Activated naive CD8-positive, alpha-beta T cell treated with anti-CD3 and anti-CD28 coated beads, Interleukin-2, amount 10 ng/mL, durations not matched to agents 7 days and 5 days (primary cell): Measurements from ENCODE around the gene ZFYVE16. TPM values are rescaled to one million over a fixed set of nuclear protein-coding genes. Genes with fewer than 3 reads are reported as not detected.
"Not testable (repeated sequence)": the region's sequence is repeated elsewhere in the genome, so short reads cannot be mapped to it uniquely, and the experiment has no call there.

Experiments used
- ATAC-seq: fragments of 150-1000 bp; cut with Tn5 transposase; one replicate; pipeline ENCODE4 v1.10.0; 2021; ENCODE audit warnings: low read depth, moderate library complexity
- POLR2A ChIA-PET: fragments of 350-600 bp; sonication (Branson Sonifier 250); formaldehyde crosslinking; loops from one replicate; lab custom pipeline; 2021; ENCODE audit warnings: antibody characterized with exemption; lab: Charles Lee
- DNase-seq: peaks from one replicate; pipeline ENCODE4 v3.0.0; 2021
- H3K27ac Mint-ChIP-seq: one replicate; pipeline ENCODE4 v1.8.0; 2022; ENCODE audit warnings: mild to moderate bottlenecking, mixed read lengths
- H3K27me3 Mint-ChIP-seq: one replicate; pipeline ENCODE4 v1.8.0; 2022; ENCODE audit warnings: mild to moderate bottlenecking, moderate library complexity, mixed read lengths
- H3K36me3 Mint-ChIP-seq: one replicate; pipeline ENCODE4 v1.8.0; 2021; ENCODE audit warnings: mild to moderate bottlenecking, mixed read lengths
- H3K4me1 Mint-ChIP-seq: one replicate; pipeline ENCODE4 v1.8.0; 2021; ENCODE audit warnings: mixed read lengths
- H3K4me3 Mint-ChIP-seq: one replicate; pipeline ENCODE4 v1.8.0; 2022; ENCODE audit warnings: mild to moderate bottlenecking, moderate library complexity, mixed read lengths
- H3K9me3 Mint-ChIP-seq: one replicate; pipeline ENCODE4 v1.8.0; 2021; ENCODE audit warnings: mixed read lengths
- total RNA-seq, 2 experiments: library from RNA; stranded (reverse); gene quantifications; one replicate each; pipeline ENCODE4 v1.2.3, GENCODE V29; 2021

The ZFYVE16 gene
- 10 to 100 TPM; 17.4 to 20.8 TPM for total RNA-seq

- POLR2A ChIA-PET: interaction anchor here (1.0 kb wide), 1 partner anchor 247 kb away, joined by 3 read pairs; the partner anchor contains the start of gene DHFR
- H3K9me3 Mint-ChIP-seq: no peaks in the 10 kb centered on the region
Observed at GRCh38 chr5:80407735-80408483, at the start of gene ZFYVE16. Gene ZFYVE16, plus strand, starts transcription at chr5:80408064. Its CDS starts 26,084 bp downstream, at chr5:80434148.

GRCh38 chr5:80360914-80361444 is 46.9 kb upstream of the ZFYVE16 start:
- Mint-ChIP-seq H3K4me3 (no peak overlapping the region), H3K9me3 (no peaks in the 10 kb centered on the region), H3K36me3 (no peaks in the 10 kb centered on the region), H3K27ac (no peak overlapping the region), H3K4me1 (peaks cover 5% of the 10 kb centered on the region), H3K27me3 (peaks cover 8% of the 10 kb centered on the region)
- POLR2A ChIA-PET: no interaction called here
- ATAC-seq: no peak
- no peak for DNase-seq

More at GRCh38 chr5:80407735-80408483, at the start of gene ZFYVE16:
- Mint-ChIP-seq H3K27me3 (peaks cover 4% of the 10 kb centered on the region), H3K4me1 (peaks cover 12% of the 10 kb centered on the region), H3K36me3 (peaks cover 1% of the 10 kb centered on the region), H3K27ac (peak within 1 kb of the TSS; percentile 100), H3K4me3 (peak within 1 kb of the TSS; percentile 97)
- ATAC-seq: peak; percentile 96
- DNase-seq: peak; percentile 96

GRCh38 chr5:80364892-80365291 is 43.0 kb upstream of the ZFYVE16 start:
- POLR2A ChIA-PET: no interaction called here
- H3K4me1 Mint-ChIP-seq: peaks cover 2% of the 10 kb centered on the region
- no peak for ATAC-seq

GRCh38 chr5:80368661-80369480 is 39.0 kb upstream of the ZFYVE16 start:
- H3K36me3 Mint-ChIP-seq: no peaks in the 10 kb centered on the region
- H3K27me3 Mint-ChIP-seq: peaks cover 23% of the 10 kb centered on the region
- no peak overlapping the region for H3K27ac Mint-ChIP-seq
- no peaks in the 10 kb centered on the region for H3K9me3 Mint-ChIP-seq
- POLR2A ChIA-PET: no interaction called here
- H3K4me1 Mint-ChIP-seq: no peaks in the 10 kb centered on the region
- H3K4me3 Mint-ChIP-seq: no peak overlapping the region
- DNase-seq (no peak), ATAC-seq (no peak)

More at GRCh38 chr5:80364892-80365291, 43.0 kb upstream of the ZFYVE16 start:
- no peak overlapping the region for H3K27ac Mint-ChIP-seq
- no peak for DNase-seq
- peaks cover 18% of the 10 kb centered on the region for H3K27me3 Mint-ChIP-seq
- no peaks in the 10 kb centered on the region for H3K9me3 Mint-ChIP-seq
- H3K36me3 Mint-ChIP-seq: no peaks in the 10 kb centered on the region
- H3K4me3 Mint-ChIP-seq: no peak overlapping the region

- no peak overlapping the region for H3K4me3 Mint-ChIP-seq
- H3K27ac Mint-ChIP-seq: no peak overlapping the region
- no peaks in the 10 kb centered on the region for H3K4me1 Mint-ChIP-seq
- H3K27me3 Mint-ChIP-seq: peaks cover 23% of the 10 kb centered on the region
- no peaks in the 10 kb centered on the region for H3K9me3 Mint-ChIP-seq
- DNase-seq: no peak
- POLR2A ChIA-PET: no interaction called here
- no peak for ATAC-seq
- H3K36me3 Mint-ChIP-seq: no peaks in the 10 kb centered on the region
Observed at GRCh38 chr5:80369521-80369920, 38.3 kb upstream of the ZFYVE16 start.

- no peak for DNase-seq
- no peaks in the 10 kb centered on the region for H3K9me3 Mint-ChIP-seq
- no peaks in the 10 kb centered on the region for H3K36me3 Mint-ChIP-seq
- POLR2A ChIA-PET: no interaction called here
- H3K27ac Mint-ChIP-seq: no peak overlapping the region
- H3K4me1 Mint-ChIP-seq: no peaks in the 10 kb centered on the region
- no peak overlapping the region for H3K4me3 Mint-ChIP-seq
- no peak for ATAC-seq
- H3K27me3 Mint-ChIP-seq: peaks cover 21% of the 10 kb centered on the region
Observed at GRCh38 chr5:80370390-80370789, 37.5 kb upstream of the ZFYVE16 start.

- DNase-seq (no peak), ATAC-seq (no peak)
- Mint-ChIP-seq H3K4me1 (no peaks in the 10 kb centered on the region), H3K27ac (no peak overlapping the region), H3K9me3 (no peaks in the 10 kb centered on the region), H3K27me3 (peaks cover 17% of the 10 kb centered on the region), H3K36me3 (no peaks in the 10 kb centered on the region), H3K4me3 (no peak overlapping the region)
- POLR2A ChIA-PET: no interaction called here
Observed at GRCh38 chr5:80372780-80373179, 35.1 kb upstream of the ZFYVE16 start.

GRCh38 chr5:80374188-80374587 is 33.7 kb upstream of the ZFYVE16 start:
- DNase-seq: no peak
- Mint-ChIP-seq H3K4me3 (no peak overlapping the region), H3K27ac (no peak overlapping the region), H3K9me3 (no peaks in the 10 kb centered on the region), H3K4me1 (no peaks in the 10 kb centered on the region), H3K27me3 (peaks cover 12% of the 10 kb centered on the region), H3K36me3 (no peaks in the 10 kb centered on the region)
- POLR2A ChIA-PET: no interaction called here
- no peak for ATAC-seq

- no peak overlapping the region for H3K27ac Mint-ChIP-seq
- ATAC-seq (no peak), DNase-seq (no peak)
- POLR2A ChIA-PET: no interaction called here
- no peaks in the 10 kb centered on the region for H3K36me3 Mint-ChIP-seq
- no peak overlapping the region for H3K4me3 Mint-ChIP-seq
- peaks cover 15% of the 10 kb centered on the region for H3K27me3 Mint-ChIP-seq
- no peaks in the 10 kb centered on the region for H3K9me3 Mint-ChIP-seq
- no peaks in the 10 kb centered on the region for H3K4me1 Mint-ChIP-seq
Observed at GRCh38 chr5:80376557-80376956, 31.3 kb upstream of the ZFYVE16 start.

GRCh38 chr5:80382488-80382887 is 25.4 kb upstream of the ZFYVE16 start:
- Mint-ChIP-seq H3K36me3 (no peaks in the 10 kb centered on the region), H3K4me3 (no peak overlapping the region), H3K4me1 (no peaks in the 10 kb centered on the region), H3K27ac (no peak overlapping the region), H3K27me3 (peaks cover 11% of the 10 kb centered on the region), H3K9me3 (no peaks in the 10 kb centered on the region)
- no peak for ATAC-seq
- POLR2A ChIA-PET: no interaction called here
- no peak for DNase-seq

- no peak for DNase-seq
- POLR2A ChIA-PET: no interaction called here
- no peak overlapping the region for H3K27ac Mint-ChIP-seq
- H3K4me3 Mint-ChIP-seq: no peak overlapping the region
- ATAC-seq: no peak
- H3K36me3 Mint-ChIP-seq: no peaks in the 10 kb centered on the region
- H3K9me3 Mint-ChIP-seq: peaks cover 1% of the 10 kb centered on the region
- peaks cover 6% of the 10 kb centered on the region for H3K4me1 Mint-ChIP-seq
- H3K27me3 Mint-ChIP-seq: peaks cover 20% of the 10 kb centered on the region
Observed at GRCh38 chr5:80387063-80387768, 20.6 kb upstream of the ZFYVE16 start.

GRCh38 chr5:80389580-80389979 is 18.3 kb upstream of the ZFYVE16 start:
- no peak overlapping the region for H3K4me3 Mint-ChIP-seq
- ATAC-seq (no peak), DNase-seq (no peak)
- POLR2A ChIA-PET: interaction anchor here (0.6 kb wide), 1 partner anchor 24 kb away, joined by 3 read pairs; no protein-coding TSS in a partner anchor
- peaks cover 1% of the 10 kb centered on the region for H3K9me3 Mint-ChIP-seq
- no peaks in the 10 kb centered on the region for H3K36me3 Mint-ChIP-seq
- H3K27ac Mint-ChIP-seq: no peak overlapping the region
- peaks cover 6% of the 10 kb centered on the region for H3K4me1 Mint-ChIP-seq
- H3K27me3 Mint-ChIP-seq: peaks cover 25% of the 10 kb centered on the region

- DNase-seq, POLR2A ChIA-PET, ATAC-seq, H3K4me1 Mint-ChIP-seq, H3K27ac Mint-ChIP-seq, H3K4me3 Mint-ChIP-seq, H3K36me3 Mint-ChIP-seq, H3K9me3 Mint-ChIP-seq: not testable (repeated sequence)
- peaks cover 25% of the 10 kb centered on the region for H3K27me3 Mint-ChIP-seq
Observed at GRCh38 chr5:80390413-80390812, 17.5 kb upstream of the ZFYVE16 start.
